Mammary epithelial cell (primary cell): Measurements from ENCODE around the gene SMIM36.

ENCODE experiments used
- CTCF ChIP-seq, 2 donors: IDR thresholded peaks in 1 of 2; conservative IDR thresholded peaks in 1 of 2; 2 replicates each; pipeline ENCODE4 v1.5.1; 2011 to 2012; ENCODE audit warnings: inconsistent platforms in 2 of 2, low read length in 2 of 2, mild to moderate bottlenecking in 2 of 2, control low read depth in 1 of 2, low read depth in 1 of 2; ENCODE audit not compliant: insufficient read depth in 1 of 2; ENCODE audit errors: extremely low read depth in 1 of 2
- EZH2 ChIP-seq: IDR thresholded peaks from 2 replicates; pipeline ENCODE4 v1.6.1; 2012; ENCODE audit warnings: low read length, inconsistent platforms, borderline replicate concordance

- TF ChIP-seq CTCF (conservative IDR thresholded peaks at IDR 0.05 in 1 of 2, IDR thresholded peaks at IDR 0.05 in 1 of 2; ENCODE audit: extremely low read depth in 1 of 2, insufficient read depth in 1 of 2, low read depth in 1 of 2, low read length in 2 of 2) (no peak), EZH2 (no peak)
Measured at GRCh38 chr17:55480631-55481315, 30.5 kb downstream of the SMIM36 start.
